ENCODE measurements around the gene TINAG.

TINAG gene

GRCh38 chr6:54404791-54405190 lies 96.5 kb downstream of the TINAG start:
- no peak overlapping the region for H3K27ac ChIP-seq (replicated peaks)
- TF ChIP-seq GABPA (IDR thresholded peaks at IDR 0.05; ENCODE audit: low read depth) = no peak
- TF ChIP-seq CTCF (IDR thresholded peaks at IDR 0.05; ENCODE audit: insufficient read depth, low read length) = no peak
- TF ChIP-seq REST (IDR thresholded peaks at IDR 0.05; ENCODE audit: insufficient replicate concordance, low read depth) = no peak
- TF ChIP-seq POLR2AphosphoS5 (IDR thresholded peaks at IDR 0.05; ENCODE audit: low read depth) = no peak
- no peak for TF ChIP-seq SPI1 (IDR thresholded peaks at IDR 0.05; ENCODE audit: borderline replicate concordance, low read depth)
- no peak for DNase-seq (ENCODE audit: low read depth in 1 of 2, low spot score in 1 of 2)

GRCh38 chr6:54411767-54412166 lies 103.5 kb downstream of the TINAG start:
- Histone ChIP-seq H3K27me3 (ENCODE audit: insufficient read depth, poor library complexity, severe bottlenecking) (no peaks in the 10 kb centered on the region), H3K27ac (replicated peaks) (no peak overlapping the region), H3K4me3 (replicated peaks; ENCODE audit: insufficient read depth, low read length) (no peak overlapping the region)
- TF ChIP-seq SPI1 (IDR thresholded peaks at IDR 0.05; ENCODE audit: borderline replicate concordance, low read depth) (no peak), CTCF (IDR thresholded peaks at IDR 0.05; ENCODE audit: insufficient read depth, low read length) (no peak), REST (IDR thresholded peaks at IDR 0.05; ENCODE audit: insufficient replicate concordance, low read depth) (no peak), GABPA (IDR thresholded peaks at IDR 0.05; ENCODE audit: low read depth) (no peak), POLR2AphosphoS5 (IDR thresholded peaks at IDR 0.05; ENCODE audit: low read depth) (no peak)
- DNase-seq (ENCODE audit: low read depth in 1 of 2, low spot score in 1 of 2) = no peak

More at GRCh38 chr6:54404791-54405190, 96.5 kb downstream of the TINAG start:
- Histone ChIP-seq H3K4me3 (replicated peaks; ENCODE audit: insufficient read depth, low read length) (no peak overlapping the region), H3K27me3 (ENCODE audit: insufficient read depth, poor library complexity, severe bottlenecking) (no peaks in the 10 kb centered on the region)

GRCh38 chr6:54415517-54415916 lies 107.3 kb downstream of the TINAG start:
- DNase-seq (ENCODE audit: low read depth in 1 of 2, low spot score in 1 of 2) = no peak
- TF ChIP-seq GABPA (IDR thresholded peaks at IDR 0.05; ENCODE audit: low read depth) = no peak
- no peak for TF ChIP-seq REST (IDR thresholded peaks at IDR 0.05; ENCODE audit: insufficient replicate concordance, low read depth)
- no peak for TF ChIP-seq CTCF (IDR thresholded peaks at IDR 0.05; ENCODE audit: insufficient read depth, low read length)
- TF ChIP-seq POLR2AphosphoS5 (IDR thresholded peaks at IDR 0.05; ENCODE audit: low read depth) = no peak
- TF ChIP-seq SPI1 (IDR thresholded peaks at IDR 0.05; ENCODE audit: borderline replicate concordance, low read depth) = no peak
- H3K27ac ChIP-seq (replicated peaks) = no peak overlapping the region
- H3K4me3 ChIP-seq (replicated peaks; ENCODE audit: insufficient read depth, low read length) = no peak overlapping the region
- H3K27me3 ChIP-seq (ENCODE audit: insufficient read depth, poor library complexity, severe bottlenecking) = no peaks in the 10 kb centered on the region
